ENCODE results near the gene NMRAL1.

The NMRAL1 gene

GRCh38 chr16:4412854-4413253, 61.6 kb downstream of the NMRAL1 start:
- no peaks in the 10 kb centered on the region; the same call in 1 of the 2 replicates for H3K4me1 ChIP-seq (ENCODE audit: control insufficient read depth, insufficient read depth, low read length)
- peaks cover 0 to 46% of the 10 kb centered on the region in 2 experiments; a peak in 1 of 3 replicates for H3K36me3 ChIP-seq (ENCODE audit: control insufficient read depth in 2 of 2, insufficient read depth in 1 of 2, low read length in 2 of 2)
- TF ChIP-seq TRIM28 (IDR thresholded peaks at IDR 0.05; ENCODE audit: borderline replicate concordance, low read length): no peak
- no peak for TF ChIP-seq ZNF26 (tag by site-specific recombination; IDR thresholded peaks at IDR 0.05)
- no peak for TF ChIP-seq SETDB1 (IDR thresholded peaks at IDR 0.05; ENCODE audit: insufficient read length, low read length)
- TF ChIP-seq ZNF433 (tag by site-specific recombination; IDR thresholded peaks at IDR 0.05; ENCODE audit: low read depth): no peak
- no peak for TF ChIP-seq SCRT2 (tag by site-specific recombination; IDR thresholded peaks at IDR 0.05)
- no peak overlapping the region for H3K27ac ChIP-seq (ENCODE audit: extremely low read depth, low read depth, low read length)
- ChIA-PET POLR2A (interaction anchor here (1.2 kb wide), 1 partner anchor 9 kb away, joined by 3 read pairs; no protein-coding TSS in a partner anchor), CTCF (interaction anchor here (9.9 kb wide), 1 partner anchor 10 kb away, joined by 135 read pairs; no protein-coding TSS in a partner anchor)
- H3K9me3 ChIP-seq (ENCODE audit: control insufficient read depth, insufficient read depth, low read depth, low read length): no peaks in the 10 kb centered on the region
- no peak overlapping the region for H3K4me3 ChIP-seq (ENCODE audit: low read depth, low read length)

GRCh38 chr16:4412159-4412558, 62.3 kb downstream of the NMRAL1 start:
- H3K9me3 ChIP-seq (ENCODE audit: control insufficient read depth, insufficient read depth, low read depth, low read length): no peaks in the 10 kb centered on the region
- no peaks in the 10 kb centered on the region; the same call in 1 of the 2 replicates for H3K4me1 ChIP-seq (ENCODE audit: control insufficient read depth, insufficient read depth, low read length)
- H3K27ac ChIP-seq (ENCODE audit: extremely low read depth, low read depth, low read length): no peak overlapping the region
- peaks cover 0 to 53% of the 10 kb centered on the region in 2 experiments; a peak in 1 of 3 replicates for H3K36me3 ChIP-seq (ENCODE audit: control insufficient read depth in 2 of 2, insufficient read depth in 1 of 2, low read length in 2 of 2)
- ChIA-PET POLR2A (no interaction called here), CTCF (interaction anchor here (0.5 to 9.9 kb wide), 2 partner anchors 9 to 563 kb away, joined by 3 to 135 read pairs; no protein-coding TSS in a partner anchor)
- TF ChIP-seq ZNF311 (tag by site-specific recombination; IDR thresholded peaks at IDR 0.05; ENCODE audit: borderline replicate concordance) (no peak), ZIC2 (tag by site-specific recombination; IDR thresholded peaks at IDR 0.05) (no peak), ZNF16 (tag by site-specific recombination; IDR thresholded peaks at IDR 0.05; ENCODE audit: low read depth) (no peak), ZSCAN18 (tag by site-specific recombination; IDR thresholded peaks at IDR 0.05) (no peak), TSHZ1 (tag by site-specific recombination; IDR thresholded peaks at IDR 0.05; ENCODE audit: borderline replicate concordance) (no peak), ZNF610 (tag by site-specific recombination; IDR thresholded peaks at IDR 0.05; ENCODE audit: borderline replicate concordance) (no peak), ZNF335 (tag by site-specific recombination; conservative IDR thresholded peaks at IDR 0.05) (no peak), OSR2 (tag by site-specific recombination; IDR thresholded peaks at IDR 0.05) (no peak), SP3 (tag by site-specific recombination; IDR thresholded peaks at IDR 0.05) (no peak), ZNF473 (tag by site-specific recombination; IDR thresholded peaks at IDR 0.05) (no peak), ZSCAN30 (tag by site-specific recombination; IDR thresholded peaks at IDR 0.05) (no peak), ZSCAN23 (tag by site-specific recombination; IDR thresholded peaks at IDR 0.05) (no peak), ZNF580 (tag by site-specific recombination; IDR thresholded peaks at IDR 0.05) (no peak), ZNF639 (tag by site-specific recombination; IDR thresholded peaks at IDR 0.05) (no peak), ZNF214 (tag by site-specific recombination; IDR thresholded peaks at IDR 0.05; ENCODE audit: borderline replicate concordance) (no peak), ZNF768 (tag by site-specific recombination; IDR thresholded peaks at IDR 0.05) (no peak), TRIM28 (IDR thresholded peaks at IDR 0.05; ENCODE audit: borderline replicate concordance, low read length) (no peak), ZFP3 (tag by site-specific recombination; IDR thresholded peaks at IDR 0.05; ENCODE audit: low read depth) (no peak), ELK4 (IDR thresholded peaks at IDR 0.05; ENCODE audit: borderline replicate concordance, low read depth, low read length) (no peak)
- no peak overlapping the region for H3K4me3 ChIP-seq (ENCODE audit: low read depth, low read length)

All from HEK293 (cell line).